ENCODE results near the gene RALGAPA1.

Gene RALGAPA1

GRCh38 chr14:35704793-35705493, 104.2 kb downstream of the RALGAPA1 start:
- H3K27ac ChIP-seq: no peak overlapping the region
- TF ChIP-seq ZFX (IDR thresholded peaks at IDR 0.05): no peak
- TF ChIP-seq, protein P1, sequence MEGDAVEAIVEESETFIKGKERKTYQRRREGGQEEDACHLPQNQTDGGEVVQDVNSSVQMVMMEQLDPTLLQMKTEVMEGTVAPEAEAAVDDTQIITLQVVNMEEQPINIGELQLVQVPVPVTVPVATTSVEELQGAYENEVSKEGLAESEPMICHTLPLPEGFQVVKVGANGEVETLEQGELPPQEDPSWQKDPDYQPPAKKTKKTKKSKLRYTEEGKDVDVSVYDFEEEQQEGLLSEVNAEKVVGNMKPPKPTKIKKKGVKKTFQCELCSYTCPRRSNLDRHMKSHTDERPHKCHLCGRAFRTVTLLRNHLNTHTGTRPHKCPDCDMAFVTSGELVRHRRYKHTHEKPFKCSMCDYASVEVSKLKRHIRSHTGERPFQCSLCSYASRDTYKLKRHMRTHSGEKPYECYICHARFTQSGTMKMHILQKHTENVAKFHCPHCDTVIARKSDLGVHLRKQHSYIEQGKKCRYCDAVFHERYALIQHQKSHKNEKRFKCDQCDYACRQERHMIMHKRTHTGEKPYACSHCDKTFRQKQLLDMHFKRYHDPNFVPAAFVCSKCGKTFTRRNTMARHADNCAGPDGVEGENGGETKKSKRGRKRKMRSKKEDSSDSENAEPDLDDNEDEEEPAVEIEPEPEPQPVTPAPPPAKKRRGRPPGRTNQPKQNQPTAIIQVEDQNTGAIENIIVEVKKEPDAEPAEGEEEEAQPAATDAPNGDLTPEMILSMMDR (conservative IDR thresholded peaks at IDR 0.05): no peak

- TF ChIP-seq, protein P1 (conservative IDR thresholded peaks at IDR 0.05): no peak
- TF ChIP-seq ZFX (IDR thresholded peaks at IDR 0.05): no peak
Observed at GRCh38 chr14:35701531-35701930, 107.6 kb downstream of the RALGAPA1 start.

DNA sequence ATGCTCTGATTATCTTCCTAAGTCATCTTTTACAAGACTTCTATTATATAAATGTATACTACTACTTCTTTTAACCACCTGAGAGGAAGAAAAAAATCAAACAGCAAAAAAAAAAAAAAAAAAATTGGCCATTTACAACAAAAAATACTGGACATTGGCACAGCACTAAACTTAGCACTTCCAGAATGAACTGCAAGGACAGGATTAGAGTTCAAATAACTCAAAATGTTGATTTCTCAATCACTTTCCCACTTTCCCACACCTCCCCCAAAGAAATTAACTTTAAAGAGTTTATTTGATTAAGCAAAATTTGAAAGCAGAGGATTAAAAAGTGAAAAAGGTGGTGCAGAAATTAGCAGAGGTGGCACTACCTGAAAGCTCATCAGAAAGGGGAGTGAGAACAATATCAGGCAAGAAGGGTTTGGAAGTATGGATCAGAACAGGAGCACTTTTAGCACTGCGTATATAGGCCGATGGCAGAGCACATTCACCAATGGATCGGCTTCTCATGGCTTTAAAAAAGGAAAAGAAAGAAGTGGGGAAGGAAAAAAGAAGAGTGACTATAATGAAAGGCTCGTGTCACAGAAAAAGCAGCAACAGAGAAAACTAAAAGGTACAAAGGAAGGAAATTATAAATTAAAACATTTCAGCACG, 109.2 kb downstream of the RALGAPA1 start:
- H3K27ac ChIP-seq: no peak overlapping the region
- TF ChIP-seq ZFX (IDR thresholded peaks at IDR 0.05): no peak
- TF ChIP-seq, protein P1 (conservative IDR thresholded peaks at IDR 0.05): no peak

More at GRCh38 chr14:35701531-35701930, 107.6 kb downstream of the RALGAPA1 start:
- no peak overlapping the region for H3K27ac ChIP-seq

- TF ChIP-seq, protein P1 (conservative IDR thresholded peaks at IDR 0.05): no peak
- no peak for TF ChIP-seq ZFX (IDR thresholded peaks at IDR 0.05)
- H3K27ac ChIP-seq: no peak overlapping the region
Observed at GRCh38 chr14:35696575-35696974, 112.5 kb downstream of the RALGAPA1 start.

GRCh38 chr14:35696119-35696518, 113.0 kb downstream of the RALGAPA1 start:
- TF ChIP-seq ZFX (IDR thresholded peaks at IDR 0.05): no peak
- TF ChIP-seq, protein P1 (conservative IDR thresholded peaks at IDR 0.05): no peak

GRCh38 chr14:35695647-35696046, 113.4 kb downstream of the RALGAPA1 start:
- H3K27ac ChIP-seq: no peak overlapping the region
- TF ChIP-seq, protein P1 (conservative IDR thresholded peaks at IDR 0.05): no peak
- TF ChIP-seq ZFX (IDR thresholded peaks at IDR 0.05): no peak

More at GRCh38 chr14:35696119-35696518, 113.0 kb downstream of the RALGAPA1 start:
- H3K27ac ChIP-seq: no peak overlapping the region

DNA sequence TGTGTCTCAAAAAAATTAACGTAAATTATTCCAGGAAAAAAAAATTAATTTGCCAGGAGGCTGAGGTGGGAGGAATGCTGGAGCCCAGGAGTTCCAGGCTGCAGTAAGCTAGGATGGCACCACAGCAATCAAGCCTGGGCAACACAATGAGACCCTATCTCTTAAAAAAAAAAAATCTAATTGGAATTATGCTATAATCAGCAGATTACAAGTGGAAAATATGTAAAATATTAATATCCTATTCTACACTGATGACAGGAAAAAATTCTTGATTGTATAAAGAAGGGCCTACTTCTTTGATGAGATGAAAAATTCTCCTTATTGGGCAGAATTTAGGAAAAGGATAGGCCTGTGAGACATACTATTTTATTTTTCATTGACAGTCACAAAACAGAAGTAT, 114.0 kb downstream of the RALGAPA1 start:
- TF ChIP-seq, protein P1 (conservative IDR thresholded peaks at IDR 0.05): no peak
- TF ChIP-seq ZFX (IDR thresholded peaks at IDR 0.05): no peak
- no peak overlapping the region for H3K27ac ChIP-seq

Data from C4-2B (cell line).